ENCODE results near the gene CST7. TPM values are rescaled to one million over a fixed set of nuclear protein-coding genes. Genes with fewer than 3 reads are reported as not detected.

Gene CST7
- total and polyA plus RNA-seq, 10 of the 15 experiments (the other 5 are each of a cell fraction or from before 2014, with no cell fraction given): 0.69 TPM; not detected in 9

GRCh38 chr20:24938498-24938897 is 10.6 kb upstream of the CST7 start:
- Histone ChIP-seq H3K36me3 (ENCODE audit: control insufficient read depth in 2 of 2, insufficient read depth in 2 of 2, low read length in 1 of 2) (no peaks in the 10 kb centered on the region), H3K4me1 (ENCODE audit: control insufficient read depth, insufficient read depth, low read length) (no peaks in the 10 kb centered on the region), H3K9me3 (replicated peaks; ENCODE audit: control insufficient read depth, insufficient read depth, low read length) (no peaks in the 10 kb centered on the region; the same call in 1 of the 3 replicates), H3K27me3 (replicated peaks in 1 of 2; ENCODE audit: control insufficient read depth in 2 of 2, insufficient read depth in 2 of 2, low read length in 1 of 2) (no peaks in the 10 kb centered on the region), H3K4me2 (ENCODE audit: control insufficient read depth, insufficient read depth) (no peak overlapping the region), H4K20me1 (ENCODE audit: control insufficient read depth, insufficient read depth) (no peaks in the 10 kb centered on the region), H2AFZ (ENCODE audit: control insufficient read depth, low read depth, low read length) (no peak overlapping the region), H3K9ac (ENCODE audit: control insufficient read depth, insufficient read depth, low read length) (no peak overlapping the region), H3K4me3 (no peak overlapping the region), H3K27ac (ENCODE audit: control insufficient read depth, insufficient read depth) (no peak overlapping the region), H3K79me2 (ENCODE audit: control insufficient read depth, insufficient read depth, low read length) (no peaks in the 10 kb centered on the region)
- no peak for ATAC-seq
- intact Hi-C loops (cut with micrococcal nuclease; ENCODE audit: unreplicated experiment) (no loop called here), in situ Hi-C loops (cut with MboI) (no loop called here)
- WGBS (ENCODE audit: insufficient coverage, insufficient replicate concordance, low lambda C conversion rate, missing lambda C conversion rate): 30% methylated on average over 5 of the region's 5 CpGs
- TF ChIP-seq LARP7 (IDR thresholded peaks at IDR 0.05) (no peak), SPI1 (IDR thresholded peaks at IDR 0.05; ENCODE audit: borderline replicate concordance, insufficient read depth, low read depth, low read length) (no peak), NRF1 (conservative IDR thresholded peaks at IDR 0.05; ENCODE audit: low read depth, low read length) (no peak), RUNX3 (IDR thresholded peaks at IDR 0.05; ENCODE audit: low read length) (no peak), E4F1 (IDR thresholded peaks at IDR 0.05; ENCODE audit: borderline replicate concordance, partially characterized antibody) (no peak), POLR2AphosphoS2 (IDR thresholded peaks at IDR 0.05; ENCODE audit: low read depth, low read length) (no peak), CBX5 (IDR thresholded peaks at IDR 0.05; ENCODE audit: low read depth) (no peak), SREBF1 (IDR thresholded peaks at IDR 0.05; ENCODE audit: low read length) (no peak), BCL11A (IDR thresholded peaks at IDR 0.05; ENCODE audit: low read depth, low read length) (no peak)
- TF ChIP-seq, protein P1, sequence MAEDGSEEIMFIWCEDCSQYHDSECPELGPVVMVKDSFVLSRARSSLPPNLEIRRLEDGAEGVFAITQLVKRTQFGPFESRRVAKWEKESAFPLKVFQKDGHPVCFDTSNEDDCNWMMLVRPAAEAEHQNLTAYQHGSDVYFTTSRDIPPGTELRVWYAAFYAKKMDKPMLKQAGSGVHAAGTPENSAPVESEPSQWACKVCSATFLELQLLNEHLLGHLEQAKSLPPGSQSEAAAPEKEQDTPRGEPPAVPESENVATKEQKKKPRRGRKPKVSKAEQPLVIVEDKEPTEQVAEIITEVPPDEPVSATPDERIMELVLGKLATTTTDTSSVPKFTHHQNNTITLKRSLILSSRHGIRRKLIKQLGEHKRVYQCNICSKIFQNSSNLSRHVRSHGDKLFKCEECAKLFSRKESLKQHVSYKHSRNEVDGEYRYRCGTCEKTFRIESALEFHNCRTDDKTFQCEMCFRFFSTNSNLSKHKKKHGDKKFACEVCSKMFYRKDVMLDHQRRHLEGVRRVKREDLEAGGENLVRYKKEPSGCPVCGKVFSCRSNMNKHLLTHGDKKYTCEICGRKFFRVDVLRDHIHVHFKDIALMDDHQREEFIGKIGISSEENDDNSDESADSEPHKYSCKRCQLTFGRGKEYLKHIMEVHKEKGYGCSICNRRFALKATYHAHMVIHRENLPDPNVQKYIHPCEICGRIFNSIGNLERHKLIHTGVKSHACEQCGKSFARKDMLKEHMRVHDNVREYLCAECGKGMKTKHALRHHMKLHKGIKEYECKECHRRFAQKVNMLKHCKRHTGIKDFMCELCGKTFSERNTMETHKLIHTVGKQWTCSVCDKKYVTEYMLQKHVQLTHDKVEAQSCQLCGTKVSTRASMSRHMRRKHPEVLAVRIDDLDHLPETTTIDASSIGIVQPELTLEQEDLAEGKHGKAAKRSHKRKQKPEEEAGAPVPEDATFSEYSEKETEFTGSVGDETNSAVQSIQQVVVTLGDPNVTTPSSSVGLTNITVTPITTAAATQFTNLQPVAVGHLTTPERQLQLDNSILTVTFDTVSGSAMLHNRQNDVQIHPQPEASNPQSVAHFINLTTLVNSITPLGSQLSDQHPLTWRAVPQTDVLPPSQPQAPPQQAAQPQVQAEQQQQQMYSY (CRISPR knock-in tag; IDR thresholded peaks at IDR 0.05): no peak
- TF ChIP-seq, protein P2, sequence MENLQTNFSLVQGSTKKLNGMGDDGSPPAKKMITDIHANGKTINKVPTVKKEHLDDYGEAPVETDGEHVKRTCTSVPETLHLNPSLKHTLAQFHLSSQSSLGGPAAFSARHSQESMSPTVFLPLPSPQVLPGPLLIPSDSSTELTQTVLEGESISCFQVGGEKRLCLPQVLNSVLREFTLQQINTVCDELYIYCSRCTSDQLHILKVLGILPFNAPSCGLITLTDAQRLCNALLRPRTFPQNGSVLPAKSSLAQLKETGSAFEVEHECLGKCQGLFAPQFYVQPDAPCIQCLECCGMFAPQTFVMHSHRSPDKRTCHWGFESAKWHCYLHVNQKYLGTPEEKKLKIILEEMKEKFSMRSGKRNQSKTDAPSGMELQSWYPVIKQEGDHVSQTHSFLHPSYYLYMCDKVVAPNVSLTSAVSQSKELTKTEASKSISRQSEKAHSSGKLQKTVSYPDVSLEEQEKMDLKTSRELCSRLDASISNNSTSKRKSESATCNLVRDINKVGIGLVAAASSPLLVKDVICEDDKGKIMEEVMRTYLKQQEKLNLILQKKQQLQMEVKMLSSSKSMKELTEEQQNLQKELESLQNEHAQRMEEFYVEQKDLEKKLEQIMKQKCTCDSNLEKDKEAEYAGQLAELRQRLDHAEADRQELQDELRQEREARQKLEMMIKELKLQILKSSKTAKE (IDR thresholded peaks at IDR 0.05; ENCODE audit: low read depth, poor library complexity, severe bottlenecking): no peak
- BruUV-seq (replicated peaks): no TSS peak
- CTCF ChIA-PET: interaction anchor here (0.6 to 0.7 kb wide), 2 partner anchors 8 to 24 kb away, joined by 3 read pairs; no protein-coding TSS in a partner anchor
- RAD21 ChIA-PET (ENCODE audit: unreplicated experiment): no interaction called here
- no peak for DNase-seq (ENCODE audit: low read depth, low spot score)
- SMC1A ChIA-PET (ENCODE audit: uncharacterized antibody, unreplicated experiment): no interaction called here
- no peak for FAIRE-seq
- POLR2A ChIA-PET: no interaction called here
